Activated T-cell treated with anti-CD3 and anti-CD28 coated beads, Interleukin-2, amount 50 U/mL, for 4 hours (primary cell): ENCODE results near the gene TNNC2. TPM values are rescaled to one million over a fixed set of nuclear protein-coding genes. Genes with fewer than 3 reads are reported as not detected.

ENCODE experiments used
- total RNA-seq, 3 donors: library from RNA; stranded (reverse); gene quantifications; one replicate each; pipeline ENCODE4 v1.2.1, GENCODE V29; 2021

TNNC2 gene
- total RNA-seq, 3 donors from 2014 or later, result not detected

Other genes starting within 250 kb of the TNNC2 start
- not detected for gene WFDC8, start 248.0 kb downstream of the TNNC2 start, total RNA-seq
- gene WFDC10A, start 197.6 kb downstream of the TNNC2 start, total RNA-seq, result not detected
- gene WFDC9, start 196.0 kb downstream of the TNNC2 start, total RNA-seq, result not detected
- not detected for gene WFDC11, start 157.1 kb downstream of the TNNC2 start, total RNA-seq
- not detected for gene WFDC13, start 125.3 kb downstream of the TNNC2 start, total RNA-seq
- not detected for gene WFDC10B, start 122.3 kb downstream of the TNNC2 start, total RNA-seq
- not detected for gene SPINT4, start 105.0 kb downstream of the TNNC2 start, total RNA-seq
- not detected for gene WFDC3, start 35.4 kb downstream of the TNNC2 start, total RNA-seq
- gene DNTTIP1, start 35.4 kb downstream of the TNNC2 start, total RNA-seq, result 10 to 100 TPM; 33.9 to 39.6 (median 38.5) TPM
- 10 to 100 TPM; 10.5 to 19.4 (median 18.4) TPM for gene UBE2C, start 14.7 kb downstream of the TNNC2 start, total RNA-seq
- under 1 TPM; 0.83 to 0.98 (median 0.87) TPM for gene SNX21, start 6.5 kb upstream of the TNNC2 start, total RNA-seq
- 10 to 100 TPM; 18.0 to 21.0 (median 18.2) TPM for gene ACOT8, start 30.1 kb upstream of the TNNC2 start, total RNA-seq
- gene ZSWIM3, start 30.3 kb upstream of the TNNC2 start, total RNA-seq, result 1 to 10 TPM; 3.0 to 3.9 (median 3.3) TPM
- gene ZSWIM1, start 53.9 kb upstream of the TNNC2 start, total RNA-seq, result 10 to 100 TPM; 10.8 to 11.9 (median 10.9) TPM
- gene SPATA25, start 60.3 kb upstream of the TNNC2 start, total RNA-seq, result under 1 TPM; 0.63 to 0.73 (median 0.73) TPM
- gene NEURL2, start 63.9 kb upstream of the TNNC2 start, total RNA-seq, result 1 to 10 TPM; 1.3 TPM
- gene CTSA, start 64.0 kb upstream of the TNNC2 start, total RNA-seq, result 10 to 100 TPM; 56.5 to 63.1 (median 57.3) TPM
- 1 to 10 TPM; 3.1 to 4.2 (median 3.3) TPM for gene PLTP, start 84.8 kb upstream of the TNNC2 start, total RNA-seq
- gene PCIF1, start 107.4 kb upstream of the TNNC2 start, total RNA-seq, result 10 to 100 TPM; 24.4 to 28.9 (median 28.4) TPM
- 10 to 100 TPM; 39.7 to 46.4 (median 41.6) TPM for gene ZNF335, start 144.9 kb upstream of the TNNC2 start, total RNA-seq
- under 1 TPM in 2 of 3 donors, not detected in 1; 0.08 to 0.10 TPM for gene MMP9, start 181.6 kb upstream of the TNNC2 start, total RNA-seq
- not detected for gene SLC12A5, start 201.9 kb upstream of the TNNC2 start, total RNA-seq